Stomach smooth muscle (tissue), 2 donors: Measurements from ENCODE around the gene LMNTD2.

Source experiments
- H3K27ac ChIP-seq: one replicate; pipeline ENCODE4 v1.7.0; 2013; ENCODE audit warnings: mild to moderate bottlenecking, low read length, inconsistent platforms
- H3K27me3 ChIP-seq, 2 donors: one replicate each; pipeline ENCODE4 v1.7.0; 2013; ENCODE audit warnings: low read length in 2 of 2; ENCODE audit not compliant: insufficient read depth in 2 of 2, control insufficient read depth in 1 of 2
- H3K36me3 ChIP-seq, 2 donors: one replicate each; pipeline ENCODE4 v1.7.0; 2013; ENCODE audit warnings: low read length in 2 of 2; ENCODE audit not compliant: control insufficient read depth in 2 of 2, insufficient read depth in 2 of 2
- H3K4me1 ChIP-seq: one replicate; pipeline ENCODE4 v1.7.0; 2013; ENCODE audit warnings: low read length; ENCODE audit not compliant: control insufficient read depth, insufficient read depth
- H3K4me3 ChIP-seq, 2 donors: one replicate each; pipeline ENCODE4 v1.7.0; 2013; ENCODE audit warnings: low read length in 2 of 2
- H3K9ac ChIP-seq, 2 donors: one replicate each; pipeline ENCODE4 v1.7.0; 2013; ENCODE audit warnings: low read length in 2 of 2, mild to moderate bottlenecking in 1 of 2
- H3K9me3 ChIP-seq, 2 donors: one replicate each; pipeline ENCODE4 v1.7.0; 2013; ENCODE audit warnings: low read length in 2 of 2; ENCODE audit not compliant: control insufficient read depth in 2 of 2
- donor health status: healthy.
- donor health status: Pancreatic carcinoma.

The LMNTD2 gene, protein sequence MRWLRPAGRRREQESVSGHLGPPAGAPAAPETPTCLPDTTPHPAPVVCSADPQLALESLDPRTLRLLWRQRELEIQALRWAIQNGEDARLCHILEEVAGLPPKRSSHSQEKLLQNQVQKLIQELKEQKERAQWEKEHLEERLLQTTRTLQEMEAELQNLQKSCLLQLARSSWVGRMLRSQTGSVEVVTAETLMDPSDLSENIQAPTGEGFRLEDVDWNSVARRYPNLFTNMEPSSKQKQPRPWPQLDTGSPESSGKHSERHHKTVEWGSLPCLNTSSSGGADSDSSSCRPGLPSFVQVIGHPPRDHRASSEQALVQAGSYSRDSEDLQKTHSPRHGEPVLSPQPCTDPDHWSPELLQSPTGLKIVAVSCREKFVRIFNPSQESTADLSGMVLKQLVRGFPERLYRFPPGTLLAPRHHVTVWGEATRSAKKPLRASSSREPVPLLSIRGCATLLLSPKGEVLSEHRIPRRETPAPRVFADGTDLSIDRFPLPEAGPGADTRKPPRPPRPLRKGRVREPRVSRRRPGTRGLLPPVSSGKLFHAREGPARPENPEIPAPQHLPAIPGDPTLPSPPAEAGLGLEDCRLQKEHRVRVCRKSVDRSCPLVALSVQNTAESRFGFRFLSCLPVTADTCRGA

GRCh38 chr11:560305-561147 is at the start of gene LMNTD2, which contains the start of gene RASSF7:
LMNTD2 (minus strand) TSS chr11:560738; CDS start chr11:560716, 22 bp downstream.
RASSF7 (plus strand) TSS chr11:560970; CDS start chr11:561769, 799 bp downstream.
- Histone ChIP-seq H3K4me1 (peaks cover 16% of the 10 kb centered on the region), H3K27ac (no peak within 1 kb of the TSS), H3K4me3 (peak within 1 kb of the TSS; percentile 49 to 74), H3K9ac (peak within 1 kb of the TSS; percentile 21 to 22), H3K27me3 (peaks cover 12 to 32% of the 10 kb centered on the region in 2 donors), H3K36me3 (no peaks in the 10 kb centered on the region), H3K9me3 (no peaks in the 10 kb centered on the region)

- Histone ChIP-seq H3K27ac (no peak overlapping the region), H3K9me3 (no peaks in the 10 kb centered on the region), H3K4me3 (no peak overlapping the region), H3K27me3 (no peaks in the 10 kb centered on the region), H3K36me3 (peaks cover 40 to 43% of the 10 kb centered on the region in 2 donors), H3K4me1 (peaks cover 10% of the 10 kb centered on the region), H3K9ac (no peak overlapping the region)
Observed at GRCh38 chr11:609341-609811, 48.8 kb upstream of the LMNTD2 start.

DNA sequence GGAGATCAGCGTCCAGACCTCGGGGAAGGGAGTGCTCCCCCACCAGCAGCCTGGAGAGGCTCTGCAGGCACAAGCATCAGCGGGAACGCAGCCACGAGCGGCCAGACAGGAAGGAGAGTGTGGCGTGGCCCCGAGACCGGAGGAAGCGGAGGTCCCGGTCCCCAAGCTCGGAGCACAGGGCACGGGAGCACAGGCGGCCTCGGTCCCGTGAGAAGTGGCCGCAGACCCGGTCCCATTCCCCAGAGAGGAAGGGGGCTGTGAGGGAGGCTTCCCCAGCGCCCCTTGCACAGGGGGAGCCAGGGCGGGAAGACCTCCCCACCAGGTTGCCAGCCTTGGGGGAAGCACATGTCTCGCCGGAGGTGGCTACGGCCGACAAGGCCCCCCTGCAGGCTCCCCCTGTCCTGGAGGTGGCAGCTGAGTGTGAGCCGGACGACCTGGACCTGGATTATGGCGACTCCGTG is 48.3 kb upstream of the LMNTD2 start:
- peaks cover 43 to 46% of the 10 kb centered on the region in 2 donors for H3K36me3 ChIP-seq
- H3K9ac ChIP-seq, result no peak overlapping the region
- no peak overlapping the region for H3K27ac ChIP-seq
- no peaks in the 10 kb centered on the region for H3K9me3 ChIP-seq
- no peak overlapping the region for H3K4me3 ChIP-seq
- peaks cover 9% of the 10 kb centered on the region for H3K4me1 ChIP-seq
- no peaks in the 10 kb centered on the region for H3K27me3 ChIP-seq

DNA sequence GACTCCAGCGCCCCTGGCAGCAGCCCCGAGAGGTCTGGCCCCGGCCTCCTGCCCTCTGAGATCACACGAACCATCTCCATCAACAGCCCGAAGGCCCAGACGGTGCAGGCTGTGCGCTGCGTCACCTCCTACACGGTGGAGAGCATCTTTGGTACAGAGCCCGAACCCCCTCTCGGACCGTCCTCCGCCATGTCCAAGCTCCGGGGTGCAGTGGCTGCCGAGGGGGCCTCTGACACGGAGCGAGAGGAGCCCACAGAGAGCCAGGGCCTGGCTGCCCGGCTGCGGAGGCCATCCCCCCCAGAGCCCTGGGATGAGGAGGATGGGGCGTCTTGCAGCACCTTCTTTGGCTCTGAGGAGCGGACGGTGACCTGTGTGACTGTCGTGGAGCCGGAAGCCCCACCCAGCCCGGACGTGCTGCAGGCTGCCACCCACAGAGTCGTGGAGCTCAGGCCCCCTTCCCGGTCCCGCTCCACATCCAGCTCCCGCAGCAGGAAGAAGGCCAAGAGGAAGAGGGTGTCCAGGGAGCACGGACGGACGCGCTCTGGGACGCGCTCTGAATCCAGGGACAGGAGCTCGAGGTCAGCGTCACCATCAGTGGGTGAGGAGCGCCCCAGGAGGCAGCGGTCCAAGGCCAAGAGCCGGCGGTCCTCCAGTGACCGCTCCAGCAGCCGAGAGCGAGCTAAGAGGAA is 47.6 kb upstream of the LMNTD2 start:
- Histone ChIP-seq H3K9ac (no peak overlapping the region), H3K4me3 (no peak overlapping the region), H3K4me1 (peaks cover 9% of the 10 kb centered on the region), H3K27me3 (no peaks in the 10 kb centered on the region), H3K9me3 (no peaks in the 10 kb centered on the region), H3K27ac (no peak overlapping the region), H3K36me3 (peaks cover 48% of the 10 kb centered on the region in 2 donors)

- no peak overlapping the region for H3K9ac ChIP-seq
- H3K27ac ChIP-seq, result peak overlapping the region; percentile 62
- no peaks in the 10 kb centered on the region for H3K9me3 ChIP-seq
- H3K27me3 ChIP-seq, result no peaks in the 10 kb centered on the region
- no peak overlapping the region for H3K4me3 ChIP-seq
- H3K4me1 ChIP-seq, result peaks cover 9% of the 10 kb centered on the region
- peaks cover 42 to 46% of the 10 kb centered on the region in 2 donors for H3K36me3 ChIP-seq
Observed at GRCh38 chr11:607020-607780, 46.7 kb upstream of the LMNTD2 start.

DNA sequence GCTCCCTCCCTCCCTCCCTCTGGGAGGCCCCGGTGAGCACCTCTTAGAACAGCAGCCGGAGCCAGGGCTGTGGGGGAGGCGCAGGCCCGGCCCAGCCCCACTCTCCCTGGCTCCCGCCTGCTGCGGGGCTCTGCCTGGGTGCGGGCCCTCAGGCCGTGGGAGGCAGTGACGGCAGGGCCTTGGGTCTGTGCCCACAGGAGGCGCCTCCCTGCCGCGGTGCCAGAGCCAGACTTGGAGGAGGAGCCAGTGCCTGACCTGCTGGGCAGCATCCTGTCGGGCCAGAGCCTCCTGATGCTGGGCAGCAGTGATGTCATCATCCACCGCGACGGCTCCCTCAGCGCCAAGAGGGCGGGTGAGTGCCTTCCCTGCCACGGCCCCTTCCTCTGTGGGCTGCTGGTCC is 45.7 kb upstream of the LMNTD2 start:
- H3K9me3 ChIP-seq, result no peaks in the 10 kb centered on the region
- H3K9ac ChIP-seq, result no peak overlapping the region
- H3K27ac ChIP-seq, result peak overlapping the region; percentile 62
- no peaks in the 10 kb centered on the region for H3K27me3 ChIP-seq
- peaks cover 9% of the 10 kb centered on the region for H3K4me1 ChIP-seq
- H3K36me3 ChIP-seq, result peaks cover 46 to 52% of the 10 kb centered on the region in 2 donors
- H3K4me3 ChIP-seq, result no peak overlapping the region

DNA sequence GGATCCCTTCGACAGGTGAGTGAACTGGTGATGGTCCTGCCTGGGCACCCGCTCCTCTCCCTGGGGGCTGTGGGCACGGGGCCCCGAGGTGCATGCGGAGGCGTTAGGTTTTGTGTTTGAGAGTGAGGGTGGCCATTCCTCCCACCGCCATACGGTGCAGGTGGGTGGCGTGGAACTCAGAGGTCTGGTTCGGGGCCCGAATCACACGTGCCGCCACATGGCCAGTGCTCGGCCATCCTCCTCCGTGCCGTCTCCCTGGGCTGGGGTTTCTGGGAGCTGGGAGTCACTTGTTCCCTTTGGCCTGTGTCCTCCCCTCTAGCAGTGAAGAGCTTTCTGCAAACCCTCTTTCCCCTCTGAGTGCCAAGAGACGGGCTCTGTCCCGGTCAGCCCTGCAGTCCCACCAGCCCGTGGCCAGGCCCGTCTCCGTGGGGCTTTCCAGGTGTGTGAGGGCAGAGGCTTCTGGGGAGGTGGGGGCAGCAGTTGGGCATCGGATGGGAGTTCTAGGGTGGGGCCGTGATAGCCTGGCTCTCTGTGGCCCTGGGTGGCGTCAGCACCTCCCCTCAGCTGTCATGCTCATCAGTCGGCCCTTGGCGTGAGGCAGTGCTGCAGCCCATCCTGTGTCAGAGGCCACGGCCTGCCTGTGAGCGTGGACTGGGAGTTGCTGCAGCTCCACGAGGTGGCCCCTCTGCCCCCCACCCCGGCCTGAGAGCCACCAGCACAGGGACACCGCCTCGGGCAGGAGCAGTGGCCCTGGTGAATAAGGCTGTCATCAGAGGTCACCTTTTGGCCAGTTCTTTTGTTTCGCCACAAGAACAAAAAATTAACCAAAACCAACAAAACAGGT is 45.0 kb upstream of the LMNTD2 start:
- no peak overlapping the region for H3K9ac ChIP-seq
- no peaks in the 10 kb centered on the region for H3K9me3 ChIP-seq
- H3K36me3 ChIP-seq, result peaks cover 39 to 50% of the 10 kb centered on the region in 2 donors
- H3K4me1 ChIP-seq, result peaks cover 9% of the 10 kb centered on the region
- H3K4me3 ChIP-seq, result no peak overlapping the region
- H3K27me3 ChIP-seq, result no peaks in the 10 kb centered on the region
- H3K27ac ChIP-seq, result no peak overlapping the region

DNA sequence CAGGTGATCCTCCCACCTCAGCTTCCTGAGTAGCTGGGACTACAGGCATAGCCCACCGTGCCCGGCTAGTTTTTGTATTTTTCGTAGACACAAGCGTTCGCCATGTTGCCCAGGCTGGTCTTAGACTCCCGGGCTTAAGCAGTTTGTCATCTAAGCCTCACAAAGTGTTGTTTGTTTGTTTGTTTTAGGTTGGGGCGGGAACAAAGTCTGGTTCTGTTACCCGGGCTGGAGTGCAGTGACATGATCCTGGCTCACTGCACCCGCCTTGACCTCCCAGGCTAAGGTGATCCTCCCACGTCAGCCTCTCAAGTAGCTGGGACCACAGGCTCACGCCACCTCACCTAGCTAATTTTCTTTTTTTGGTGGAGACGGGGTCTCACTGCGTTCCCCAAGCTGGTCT is 42.6 kb upstream of the LMNTD2 start:
- Histone ChIP-seq H3K4me3 (no peak overlapping the region), H3K9ac (no peak overlapping the region), H3K36me3 (peaks cover 43 to 61% of the 10 kb centered on the region in 2 donors), H3K27ac (no peak overlapping the region), H3K27me3 (no peaks in the 10 kb centered on the region), H3K9me3 (no peaks in the 10 kb centered on the region), H3K4me1 (peaks cover 9% of the 10 kb centered on the region)
